ENCODE results near the gene FOXP1.
"Not testable (repeated sequence)": the region's sequence is repeated elsewhere in the genome, so short reads cannot be mapped to it uniquely, and the experiment has no call there.

FOXP1 gene

GRCh38 chr3:70977712-70978111 is 605.8 kb downstream of the FOXP1 start:
- Mint-ChIP-seq H3K4me1 (peaks cover 30% of the 10 kb centered on the region), H3K27me3 (no peaks in the 10 kb centered on the region), H3K36me3 (ENCODE audit: insufficient read depth) (peaks cover 46% of the 10 kb centered on the region), H3K4me3 (no peak overlapping the region), H3K27ac (ENCODE audit: low read depth) (peak overlapping the region; percentile 20), H3K9me3 (no peaks in the 10 kb centered on the region)
- ATAC-seq (replicated peaks; ENCODE audit: extremely low read depth, poor library complexity, severe bottlenecking) (no peak), DNase-seq (ENCODE audit: low spot score in 2 of 2) (no peak)

GRCh38 chr3:70975981-70976380 is 607.5 kb downstream of the FOXP1 start:
- H3K27ac Mint-ChIP-seq (ENCODE audit: low read depth); H3K27me3 Mint-ChIP-seq: not testable (repeated sequence)
- peaks cover 52% of the 10 kb centered on the region for H3K36me3 Mint-ChIP-seq (ENCODE audit: insufficient read depth)

DNA sequence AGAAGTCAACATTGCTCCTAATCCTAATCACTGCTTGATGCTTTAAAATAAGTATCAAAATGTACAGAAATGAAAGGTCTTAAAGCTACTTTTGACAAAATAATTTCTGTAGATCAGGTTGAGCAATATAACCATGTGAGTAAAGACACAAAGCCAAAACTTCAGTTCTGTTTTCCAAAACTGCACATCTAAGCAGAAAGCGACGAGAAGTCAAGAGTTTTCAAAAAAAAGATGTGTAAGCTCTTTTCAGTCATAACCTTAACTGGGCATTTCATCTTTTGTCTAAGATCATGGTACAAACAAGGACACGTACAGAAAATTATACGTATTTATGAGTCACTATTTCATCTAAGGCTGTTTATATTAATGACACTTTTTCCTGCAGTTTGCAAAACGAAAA is 608.8 kb downstream of the FOXP1 start:
- H3K36me3 Mint-ChIP-seq (ENCODE audit: insufficient read depth): peaks cover 58% of the 10 kb centered on the region
- no peaks in the 10 kb centered on the region for H3K27me3 Mint-ChIP-seq
- H3K4me1 Mint-ChIP-seq: peaks cover 16% of the 10 kb centered on the region
- no peak overlapping the region for H3K27ac Mint-ChIP-seq (ENCODE audit: low read depth)
- H3K4me3 Mint-ChIP-seq: no peak overlapping the region
- H3K9me3 Mint-ChIP-seq: no peaks in the 10 kb centered on the region
- no peak for ATAC-seq (replicated peaks; ENCODE audit: extremely low read depth, poor library complexity, severe bottlenecking)
- no peak for DNase-seq (ENCODE audit: low spot score in 2 of 2)

More at GRCh38 chr3:70975981-70976380, 607.5 kb downstream of the FOXP1 start:
- peaks cover 22% of the 10 kb centered on the region for H3K4me1 Mint-ChIP-seq
- not testable (repeated sequence) for H3K9me3 Mint-ChIP-seq; DNase-seq (ENCODE audit: low spot score in 2 of 2); ATAC-seq (replicated peaks; ENCODE audit: extremely low read depth, poor library complexity, severe bottlenecking); H3K4me3 Mint-ChIP-seq

GRCh38 chr3:70973558-70973957 is 610.0 kb downstream of the FOXP1 start:
- Mint-ChIP-seq H3K9me3 (no peaks in the 10 kb centered on the region), H3K27ac (ENCODE audit: low read depth) (no peak overlapping the region), H3K36me3 (ENCODE audit: insufficient read depth) (peaks cover 65% of the 10 kb centered on the region), H3K4me1 (peaks cover 12% of the 10 kb centered on the region), H3K27me3 (no peaks in the 10 kb centered on the region), H3K4me3 (no peak overlapping the region)
- DNase-seq (ENCODE audit: low spot score in 2 of 2) (no peak), ATAC-seq (replicated peaks; ENCODE audit: extremely low read depth, poor library complexity, severe bottlenecking) (no peak)

- H3K36me3 Mint-ChIP-seq (ENCODE audit: insufficient read depth): peaks cover 69% of the 10 kb centered on the region
- no peak for ATAC-seq (replicated peaks; ENCODE audit: extremely low read depth, poor library complexity, severe bottlenecking)
- no peaks in the 10 kb centered on the region for H3K9me3 Mint-ChIP-seq
- H3K27me3 Mint-ChIP-seq: no peaks in the 10 kb centered on the region
- H3K27ac Mint-ChIP-seq (ENCODE audit: low read depth): no peak overlapping the region
- H3K4me1 Mint-ChIP-seq: peaks cover 12% of the 10 kb centered on the region
- no peak overlapping the region for H3K4me3 Mint-ChIP-seq
- no peak for DNase-seq (ENCODE audit: low spot score in 2 of 2)
Observed at GRCh38 chr3:70972855-70973254, 610.7 kb downstream of the FOXP1 start.

GRCh38 chr3:70970952-70971351 is 612.6 kb downstream of the FOXP1 start:
- no peak for ATAC-seq (replicated peaks; ENCODE audit: extremely low read depth, poor library complexity, severe bottlenecking)
- no peaks in the 10 kb centered on the region for H3K27me3 Mint-ChIP-seq
- no peak for DNase-seq (ENCODE audit: low spot score in 2 of 2)
- no peak overlapping the region for H3K4me3 Mint-ChIP-seq
- H3K9me3 Mint-ChIP-seq: no peaks in the 10 kb centered on the region
- peaks cover 7% of the 10 kb centered on the region for H3K4me1 Mint-ChIP-seq
- H3K27ac Mint-ChIP-seq (ENCODE audit: low read depth): no peak overlapping the region
- H3K36me3 Mint-ChIP-seq (ENCODE audit: insufficient read depth): peaks cover 68% of the 10 kb centered on the region

DNA sequence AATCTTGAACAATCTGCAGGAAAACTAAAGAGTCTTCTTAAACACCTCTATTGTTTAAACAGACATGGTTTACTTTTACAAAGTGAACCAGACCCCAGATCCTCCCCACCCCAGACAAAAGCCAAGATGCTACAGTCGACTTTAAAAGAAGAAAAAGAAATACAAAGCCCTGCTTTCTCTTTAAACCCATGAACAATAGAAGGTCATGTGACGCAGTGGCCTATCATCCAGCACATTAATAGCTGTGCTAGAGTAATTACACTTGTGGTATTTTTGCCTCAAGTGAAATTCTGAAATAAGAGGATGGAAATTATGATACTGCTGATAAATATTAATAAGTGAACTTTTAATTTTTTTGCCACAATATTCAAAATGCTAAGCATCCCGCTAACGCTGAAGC is 613.4 kb downstream of the FOXP1 start:
- DNase-seq (ENCODE audit: low spot score in 2 of 2): no peak
- Mint-ChIP-seq H3K9me3 (no peaks in the 10 kb centered on the region), H3K4me3 (no peak overlapping the region), H3K27ac (ENCODE audit: low read depth) (no peak overlapping the region), H3K27me3 (no peaks in the 10 kb centered on the region), H3K36me3 (ENCODE audit: insufficient read depth) (peaks cover 69% of the 10 kb centered on the region), H3K4me1 (peaks cover 7% of the 10 kb centered on the region)
- no peak for ATAC-seq (replicated peaks; ENCODE audit: extremely low read depth, poor library complexity, severe bottlenecking)

DNA sequence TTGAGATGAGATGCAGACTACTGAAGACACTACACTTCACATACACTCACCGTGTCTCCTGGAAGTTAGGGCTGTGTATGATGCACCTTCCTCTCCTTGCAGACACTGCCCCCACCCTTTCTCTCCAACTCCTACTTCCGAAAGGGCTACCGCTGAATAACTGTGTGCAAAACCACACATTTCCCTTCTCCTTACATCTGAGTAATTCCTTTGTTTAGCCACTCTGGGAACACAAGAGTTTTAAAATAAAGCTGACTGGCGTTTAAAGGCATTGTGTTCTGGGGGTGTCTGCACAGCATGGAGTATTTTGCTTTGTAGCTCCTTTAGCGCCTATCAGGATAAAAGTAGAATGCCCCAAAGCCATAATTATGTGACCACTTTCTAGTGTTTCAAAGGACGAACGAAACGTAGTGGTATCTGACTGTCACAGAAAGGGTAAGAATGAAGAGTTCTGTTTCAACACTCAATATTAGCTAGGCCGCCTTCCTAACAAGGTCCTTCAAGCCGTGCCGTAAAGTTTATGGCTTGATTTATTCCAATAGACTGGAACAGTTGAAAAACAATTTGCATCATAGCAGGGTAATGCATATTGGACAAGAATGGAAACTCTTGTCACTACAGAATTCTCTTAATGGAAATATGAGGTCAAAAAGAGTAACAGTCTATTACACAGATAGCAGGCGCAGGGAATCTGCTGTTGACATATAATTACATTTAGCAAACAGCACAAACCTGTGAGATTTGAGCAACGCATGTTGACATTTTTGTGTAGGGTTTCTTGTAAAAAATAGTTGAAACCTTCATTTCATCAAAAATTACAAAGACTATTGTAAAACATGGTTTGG is 619.9 kb downstream of the FOXP1 start:
- no peak overlapping the region for H3K27ac Mint-ChIP-seq (ENCODE audit: low read depth)
- H3K36me3 Mint-ChIP-seq (ENCODE audit: insufficient read depth): peaks cover 78% of the 10 kb centered on the region
- no peak overlapping the region for H3K4me3 Mint-ChIP-seq
- H3K27me3 Mint-ChIP-seq: no peaks in the 10 kb centered on the region
- DNase-seq (ENCODE audit: low spot score in 2 of 2) (no peak), ATAC-seq (replicated peaks; ENCODE audit: extremely low read depth, poor library complexity, severe bottlenecking) (no peak)
- no peaks in the 10 kb centered on the region for H3K4me1 Mint-ChIP-seq
- no peaks in the 10 kb centered on the region for H3K9me3 Mint-ChIP-seq

GRCh38 chr3:70959506-70960291 is 623.8 kb downstream of the FOXP1 start:
- H3K36me3 Mint-ChIP-seq (ENCODE audit: insufficient read depth): peaks cover 70% of the 10 kb centered on the region
- H3K27me3 Mint-ChIP-seq: no peaks in the 10 kb centered on the region
- H3K9me3 Mint-ChIP-seq: no peaks in the 10 kb centered on the region
- no peak for DNase-seq (ENCODE audit: low spot score in 2 of 2)
- H3K4me3 Mint-ChIP-seq: no peak overlapping the region
- no peaks in the 10 kb centered on the region for H3K4me1 Mint-ChIP-seq
- no peak for ATAC-seq (replicated peaks; ENCODE audit: extremely low read depth, poor library complexity, severe bottlenecking)
- no peak overlapping the region for H3K27ac Mint-ChIP-seq (ENCODE audit: low read depth)

DNA sequence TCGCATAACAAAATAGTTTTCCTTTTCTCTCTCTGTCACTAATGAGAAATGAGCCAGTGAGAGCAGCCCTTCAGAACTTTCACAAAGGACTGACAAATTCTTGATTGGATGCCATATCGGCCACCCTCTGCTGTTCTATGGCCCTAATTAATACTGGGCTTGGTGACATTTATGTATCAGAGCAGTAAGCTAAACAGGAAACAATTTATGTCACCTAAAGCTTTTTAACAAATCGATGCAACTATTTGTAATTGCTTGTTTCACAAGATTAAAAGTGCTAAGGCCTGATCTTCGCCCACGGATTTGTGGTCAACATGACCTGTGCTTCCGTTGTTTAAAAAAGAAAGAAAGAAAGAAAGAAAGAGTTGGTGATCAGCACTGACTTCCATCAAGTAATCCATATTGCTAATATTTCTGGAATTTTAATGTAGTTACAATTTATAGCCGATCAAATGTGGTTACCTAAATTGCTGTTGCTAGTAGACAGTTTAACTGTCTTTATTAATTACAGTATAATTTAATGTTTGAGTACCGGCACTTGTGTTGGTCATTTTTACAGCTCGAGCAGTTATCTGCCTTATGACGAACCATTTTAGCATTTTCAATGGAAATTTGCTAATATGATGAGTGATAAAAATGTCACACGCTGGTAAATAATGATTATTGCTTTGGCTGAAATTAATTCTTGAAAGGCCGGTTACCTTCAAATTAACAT is 631.3 kb downstream of the FOXP1 start:
- H3K27ac Mint-ChIP-seq (ENCODE audit: low read depth): no peak overlapping the region
- peaks cover 12% of the 10 kb centered on the region for H3K36me3 Mint-ChIP-seq (ENCODE audit: insufficient read depth)
- no peak for DNase-seq (ENCODE audit: low spot score in 2 of 2)
- H3K9me3 Mint-ChIP-seq: no peaks in the 10 kb centered on the region
- no peak overlapping the region for H3K4me3 Mint-ChIP-seq
- H3K27me3 Mint-ChIP-seq: peaks cover 19% of the 10 kb centered on the region
- peaks cover 6% of the 10 kb centered on the region for H3K4me1 Mint-ChIP-seq
- no peak for ATAC-seq (replicated peaks; ENCODE audit: extremely low read depth, poor library complexity, severe bottlenecking)

DNA sequence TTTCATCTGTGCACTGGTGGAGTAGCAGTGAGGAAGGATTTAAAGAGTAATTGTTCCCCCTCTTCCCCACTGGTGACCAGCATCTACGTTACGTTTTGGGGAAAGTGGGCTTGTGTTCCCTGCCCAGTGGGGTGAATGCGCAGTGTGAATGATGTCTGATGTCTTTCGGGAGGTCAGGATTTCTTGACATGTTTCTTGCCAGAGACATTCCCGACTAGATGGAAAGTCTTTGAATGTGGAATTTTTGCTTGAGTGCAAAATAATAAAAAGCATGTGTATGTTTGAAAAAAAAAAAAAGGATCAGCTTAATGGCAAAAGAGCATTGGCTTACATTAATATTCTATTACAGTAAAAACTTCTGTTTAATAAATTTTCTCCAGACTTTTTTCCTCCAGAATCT is 632.2 kb downstream of the FOXP1 start:
- peaks cover 20% of the 10 kb centered on the region for H3K27me3 Mint-ChIP-seq
- DNase-seq (ENCODE audit: low spot score in 2 of 2) (no peak), ATAC-seq (replicated peaks; ENCODE audit: extremely low read depth, poor library complexity, severe bottlenecking) (no peak)
- no peaks in the 10 kb centered on the region for H3K9me3 Mint-ChIP-seq
- H3K4me1 Mint-ChIP-seq: peaks cover 6% of the 10 kb centered on the region
- H3K27ac Mint-ChIP-seq (ENCODE audit: low read depth): no peak overlapping the region
- H3K36me3 Mint-ChIP-seq (ENCODE audit: insufficient read depth): peaks cover 13% of the 10 kb centered on the region
- no peak overlapping the region for H3K4me3 Mint-ChIP-seq

DNA sequence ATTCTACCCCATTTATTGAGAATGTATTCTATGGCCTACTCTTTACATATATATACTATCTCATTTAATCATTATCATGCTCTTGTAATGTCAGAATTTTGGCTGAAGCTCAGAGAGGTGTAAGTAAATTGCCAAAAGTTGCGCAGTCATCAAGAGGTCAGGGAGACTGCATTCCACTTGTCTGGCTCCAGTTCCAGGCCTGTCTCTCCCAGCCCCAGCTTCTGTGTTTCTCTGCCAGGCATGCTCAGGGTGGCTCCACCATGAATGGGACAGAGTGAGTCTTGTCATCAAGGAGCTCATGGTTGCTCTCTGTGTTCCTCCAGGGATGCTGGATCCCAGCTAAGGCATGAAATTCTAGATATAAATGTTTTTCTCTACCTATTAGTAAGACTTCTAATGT is 635.9 kb downstream of the FOXP1 start:
- H3K27me3 Mint-ChIP-seq: peaks cover 45% of the 10 kb centered on the region

More for the DNA sequence above, 635.9 kb downstream of the FOXP1 start:
- ATAC-seq (replicated peaks; ENCODE audit: extremely low read depth, poor library complexity, severe bottlenecking): no peak
- Mint-ChIP-seq H3K36me3 (ENCODE audit: insufficient read depth) (peaks cover 3% of the 10 kb centered on the region), H3K4me3 (no peak overlapping the region), H3K9me3 (no peaks in the 10 kb centered on the region), H3K27ac (ENCODE audit: low read depth) (no peak overlapping the region), H3K4me1 (peaks cover 6% of the 10 kb centered on the region)
- no peak for DNase-seq (ENCODE audit: low spot score in 2 of 2)

Data from central memory CD8-positive, alpha-beta T cell (primary cell).